T-helper 1 cell treated with Interleukin-12 subunit alpha and Interleukin-12 subunit beta and Interleukin-4 antibody, amounts not matched to agents 30 μg/mL and 1 μg/mL, for 36 hours (primary cell): Measurements from ENCODE around the gene SCFD2.
"Not testable (repeated sequence)": the region's sequence is repeated elsewhere in the genome, so short reads cannot be mapped to it uniquely, and the experiment has no call there.

Experiments
- H3K27ac Mint-ChIP-seq: one replicate; pipeline ENCODE4 v1.8.0; 2021; ENCODE audit warnings: mild to moderate bottlenecking, mixed read lengths
- H3K27me3 Mint-ChIP-seq: one replicate; pipeline ENCODE4 v1.8.0; 2021; ENCODE audit warnings: low read depth, mixed read lengths
- H3K36me3 Mint-ChIP-seq: one replicate; pipeline ENCODE4 v1.8.0; 2021; ENCODE audit warnings: low read depth, mixed read lengths
- H3K4me1 Mint-ChIP-seq: one replicate; pipeline ENCODE4 v1.8.0; 2021; ENCODE audit warnings: low read depth, mixed read lengths
- H3K4me3 Mint-ChIP-seq: one replicate; pipeline ENCODE4 v1.8.0; 2021; ENCODE audit warnings: mild to moderate bottlenecking, moderate library complexity, mixed read lengths
- H3K9me3 Mint-ChIP-seq: one replicate; pipeline ENCODE4 v1.8.0; 2021; ENCODE audit warnings: mixed read lengths

Gene SCFD2

GRCh38 chr4:53075162-53075785 is 290.6 kb downstream of the SCFD2 start:
- Mint-ChIP-seq H3K27ac (no peak overlapping the region), H3K36me3 (peaks cover 4% of the 10 kb centered on the region), H3K27me3 (no peaks in the 10 kb centered on the region), H3K4me3 (no peak overlapping the region), H3K9me3 (no peaks in the 10 kb centered on the region), H3K4me1 (peaks cover 8% of the 10 kb centered on the region)

GRCh38 chr4:53068755-53069330 is 297.0 kb downstream of the SCFD2 start:
- Mint-ChIP-seq H3K9me3 (peaks cover 27% of the 10 kb centered on the region), H3K27ac (no peak overlapping the region), H3K36me3 (peaks cover 5% of the 10 kb centered on the region), H3K4me3 (no peak overlapping the region), H3K27me3 (no peaks in the 10 kb centered on the region), H3K4me1 (no peaks in the 10 kb centered on the region)

GRCh38 chr4:53067125-53067802 is 298.6 kb downstream of the SCFD2 start:
- Mint-ChIP-seq H3K27me3 (no peaks in the 10 kb centered on the region), H3K9me3 (peaks cover 27% of the 10 kb centered on the region), H3K4me1 (no peaks in the 10 kb centered on the region), H3K4me3 (no peak overlapping the region), H3K36me3 (peaks cover 5% of the 10 kb centered on the region), H3K27ac (no peak overlapping the region)

DNA sequence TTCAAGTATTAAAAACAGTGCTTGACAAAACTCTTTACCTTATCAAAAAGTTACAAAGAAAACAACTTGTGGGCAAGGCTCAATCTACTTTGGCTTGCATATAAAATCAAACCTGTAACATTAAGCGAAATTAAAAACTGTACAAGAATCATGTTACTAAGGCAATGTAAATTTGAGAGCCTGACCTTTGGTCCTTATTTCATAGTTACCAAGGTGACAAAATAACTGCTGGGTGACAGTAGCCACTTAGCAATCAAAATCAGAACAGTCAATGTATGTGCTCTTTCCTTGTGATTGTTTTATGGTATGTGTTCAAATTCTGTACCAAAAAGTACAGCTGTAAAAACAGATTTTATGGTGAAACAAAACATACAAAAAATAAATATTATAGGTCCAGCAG is 299.7 kb downstream of the SCFD2 start:
- Mint-ChIP-seq H3K27me3 (no peaks in the 10 kb centered on the region), H3K36me3 (peaks cover 5% of the 10 kb centered on the region), H3K9me3 (peaks cover 27% of the 10 kb centered on the region), H3K4me3 (no peak overlapping the region), H3K27ac (no peak overlapping the region), H3K4me1 (no peaks in the 10 kb centered on the region)

DNA sequence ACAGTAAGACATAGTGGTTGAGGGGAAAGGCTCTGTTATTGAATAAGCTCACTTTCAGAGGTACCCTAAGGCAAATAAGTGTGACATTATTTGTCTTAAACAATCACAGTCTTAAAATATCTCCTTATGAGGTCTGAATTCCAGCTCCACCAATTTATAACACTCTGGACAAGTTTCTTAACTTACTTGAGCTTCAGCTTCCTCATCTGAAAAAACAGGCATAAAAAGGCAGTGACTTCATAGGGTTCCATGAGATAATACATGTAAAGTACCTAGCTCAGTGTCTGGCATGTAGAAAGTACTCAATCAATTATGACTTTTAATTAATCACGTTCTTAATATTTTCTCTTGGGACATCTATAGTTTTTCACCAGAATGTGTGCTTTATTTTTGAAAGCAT is 301.3 kb downstream of the SCFD2 start:
- peaks cover 27% of the 10 kb centered on the region for H3K9me3 Mint-ChIP-seq
- no peak overlapping the region for H3K27ac Mint-ChIP-seq
- no peaks in the 10 kb centered on the region for H3K4me1 Mint-ChIP-seq
- H3K4me3 Mint-ChIP-seq: no peak overlapping the region
- H3K36me3 Mint-ChIP-seq: peaks cover 1% of the 10 kb centered on the region
- H3K27me3 Mint-ChIP-seq: no peaks in the 10 kb centered on the region

DNA sequence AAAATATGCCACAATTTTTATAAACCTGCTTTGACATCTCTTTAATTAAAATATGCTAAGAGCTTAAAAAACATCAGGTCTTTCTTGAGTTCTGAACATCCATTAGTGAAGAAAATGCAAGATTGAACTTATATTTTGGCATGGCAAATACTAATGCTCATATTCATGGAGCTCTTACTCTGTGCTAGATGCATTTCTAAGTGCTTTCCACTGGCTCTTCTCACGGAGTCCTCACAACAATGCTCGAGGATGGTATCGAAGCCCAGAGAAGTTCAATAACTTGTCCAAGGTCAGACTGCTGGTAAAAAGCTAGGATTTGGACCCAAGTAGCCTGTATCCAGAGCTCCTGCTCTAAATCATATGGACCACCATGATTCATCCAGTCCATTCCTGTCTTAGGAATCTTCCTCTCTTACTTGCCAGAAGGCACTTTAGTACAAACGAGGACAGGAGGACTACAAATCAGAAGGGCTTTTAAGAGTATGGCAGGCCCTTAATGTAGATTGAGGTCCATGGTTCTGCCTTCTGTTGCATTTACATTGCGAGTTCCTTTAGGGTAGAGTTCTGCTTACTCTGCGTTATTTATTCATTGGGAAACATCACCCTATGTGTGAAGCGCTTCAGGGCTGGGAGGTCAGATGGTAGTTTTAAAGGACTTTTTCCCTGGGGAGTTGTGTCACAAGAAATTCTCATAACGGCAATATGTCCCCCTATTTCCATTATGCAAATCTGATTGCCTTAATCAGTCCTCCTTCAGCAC is 304.6 kb downstream of the SCFD2 start:
- no peaks in the 10 kb centered on the region for H3K4me1 Mint-ChIP-seq
- H3K27me3 Mint-ChIP-seq: no peaks in the 10 kb centered on the region
- no peaks in the 10 kb centered on the region for H3K36me3 Mint-ChIP-seq
- no peak overlapping the region for H3K27ac Mint-ChIP-seq
- no peak overlapping the region for H3K4me3 Mint-ChIP-seq
- peaks cover 3% of the 10 kb centered on the region for H3K9me3 Mint-ChIP-seq

GRCh38 chr4:53060278-53060677 is 305.6 kb downstream of the SCFD2 start:
- no peaks in the 10 kb centered on the region for H3K36me3 Mint-ChIP-seq
- H3K27ac Mint-ChIP-seq: no peak overlapping the region
- H3K4me1 Mint-ChIP-seq: no peaks in the 10 kb centered on the region
- no peak overlapping the region for H3K4me3 Mint-ChIP-seq
- H3K27me3 Mint-ChIP-seq: no peaks in the 10 kb centered on the region
- H3K9me3 Mint-ChIP-seq: peaks cover 3% of the 10 kb centered on the region

DNA sequence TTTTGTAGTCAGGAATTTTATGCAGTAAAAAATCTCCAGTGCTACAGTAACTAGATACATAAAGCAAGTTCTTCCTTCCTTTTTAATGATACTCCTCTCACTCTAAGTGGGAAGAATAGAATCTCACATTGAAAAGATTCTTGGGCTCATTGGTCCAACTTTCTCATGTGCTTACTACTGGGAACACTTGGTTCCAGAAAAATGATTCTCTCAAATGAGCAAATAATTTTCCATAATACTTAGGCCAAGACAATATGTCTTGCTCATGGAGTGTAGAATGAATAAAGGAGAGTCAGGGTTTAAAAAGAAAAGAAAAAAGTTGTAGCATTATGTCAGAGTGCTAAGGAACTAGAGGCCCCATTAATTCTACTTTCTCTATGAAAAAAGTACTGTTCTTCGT is 306.0 kb downstream of the SCFD2 start:
- Mint-ChIP-seq H3K27ac (no peak overlapping the region), H3K36me3 (no peaks in the 10 kb centered on the region), H3K9me3 (peaks cover 3% of the 10 kb centered on the region), H3K27me3 (no peaks in the 10 kb centered on the region), H3K4me3 (no peak overlapping the region), H3K4me1 (no peaks in the 10 kb centered on the region)

- no peak overlapping the region for H3K4me3 Mint-ChIP-seq
- H3K9me3 Mint-ChIP-seq: peaks cover 3% of the 10 kb centered on the region
- no peaks in the 10 kb centered on the region for H3K27me3 Mint-ChIP-seq
- no peaks in the 10 kb centered on the region for H3K36me3 Mint-ChIP-seq
- no peak overlapping the region for H3K27ac Mint-ChIP-seq
- no peaks in the 10 kb centered on the region for H3K4me1 Mint-ChIP-seq
Observed at GRCh38 chr4:53059256-53059655, 306.6 kb downstream of the SCFD2 start.

- H3K27ac Mint-ChIP-seq: no peak overlapping the region
- H3K27me3 Mint-ChIP-seq: no peaks in the 10 kb centered on the region
- no peaks in the 10 kb centered on the region for H3K4me1 Mint-ChIP-seq
- H3K9me3 Mint-ChIP-seq: peaks cover 3% of the 10 kb centered on the region
- H3K36me3 Mint-ChIP-seq: no peaks in the 10 kb centered on the region
- H3K4me3 Mint-ChIP-seq: no peak overlapping the region
Observed at GRCh38 chr4:53057679-53058078, 308.2 kb downstream of the SCFD2 start.

DNA sequence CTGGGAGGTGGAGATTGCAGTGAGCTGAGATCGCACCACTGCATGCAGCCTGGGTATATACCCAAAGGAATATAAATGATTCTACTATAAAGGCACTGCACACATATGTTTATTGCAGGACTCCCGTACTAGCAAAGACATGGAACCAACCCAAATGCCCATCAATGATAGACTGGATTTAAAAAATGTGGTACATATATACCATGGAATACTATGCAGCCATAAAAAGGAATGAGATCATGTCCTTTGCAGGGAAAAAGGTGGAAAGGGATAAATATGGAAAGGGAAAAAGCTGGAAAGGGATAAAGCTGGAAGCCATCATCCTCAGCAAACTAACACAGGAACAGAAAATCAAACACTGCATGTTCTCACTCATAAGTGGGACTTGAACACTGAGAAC is 308.8 kb downstream of the SCFD2 start:
- not testable (repeated sequence) for H3K27ac Mint-ChIP-seq, H3K27me3 Mint-ChIP-seq, H3K4me1 Mint-ChIP-seq, H3K4me3 Mint-ChIP-seq, H3K9me3 Mint-ChIP-seq, H3K36me3 Mint-ChIP-seq

- H3K4me1 Mint-ChIP-seq: no peaks in the 10 kb centered on the region
- no peak overlapping the region for H3K27ac Mint-ChIP-seq
- peaks cover 3% of the 10 kb centered on the region for H3K9me3 Mint-ChIP-seq
- no peaks in the 10 kb centered on the region for H3K36me3 Mint-ChIP-seq
- H3K27me3 Mint-ChIP-seq: no peaks in the 10 kb centered on the region
- no peak overlapping the region for H3K4me3 Mint-ChIP-seq
Observed at GRCh38 chr4:53055716-53056403, 310.0 kb downstream of the SCFD2 start.

GRCh38 chr4:53055274-53055673 is 310.6 kb downstream of the SCFD2 start:
- Mint-ChIP-seq H3K36me3 (no peaks in the 10 kb centered on the region), H3K27ac (no peak overlapping the region), H3K4me1 (no peaks in the 10 kb centered on the region), H3K27me3 (no peaks in the 10 kb centered on the region), H3K9me3 (peaks cover 3% of the 10 kb centered on the region), H3K4me3 (no peak overlapping the region)

GRCh38 chr4:53050361-53050774 is 315.5 kb downstream of the SCFD2 start:
- H3K4me1 Mint-ChIP-seq: no peaks in the 10 kb centered on the region
- H3K4me3 Mint-ChIP-seq: no peak overlapping the region
- H3K27me3 Mint-ChIP-seq: no peaks in the 10 kb centered on the region

More at GRCh38 chr4:53050361-53050774, 315.5 kb downstream of the SCFD2 start:
- Mint-ChIP-seq H3K9me3 (no peaks in the 10 kb centered on the region), H3K27ac (no peak overlapping the region), H3K36me3 (peaks cover 2% of the 10 kb centered on the region)
